ENCODE data around the gene DENND10.

DNA sequence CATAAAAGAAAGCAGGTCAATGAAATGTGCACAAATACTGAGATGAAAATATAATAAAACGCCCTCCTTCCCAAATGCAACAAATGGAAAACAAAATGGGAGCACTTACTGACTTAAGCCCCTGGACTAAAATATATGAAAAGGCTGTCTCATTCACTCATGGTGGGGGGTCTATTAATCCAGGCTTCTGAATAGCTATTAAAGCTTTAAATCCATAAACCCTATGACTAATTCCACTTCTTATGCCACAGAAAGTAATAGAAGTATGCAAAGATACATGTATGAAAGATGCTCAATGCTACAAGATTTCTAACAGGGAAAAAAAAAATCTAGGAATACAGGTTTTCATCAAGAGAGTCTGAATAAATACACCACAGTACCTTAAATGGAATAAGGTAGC is 43.8 kb upstream of the DENND10 start:
- TF ChIP-seq POLR2A (IDR thresholded peaks at IDR 0.05) (no peak), CTCF (IDR thresholded peaks at IDR 0.05) (no peak), EP300 (IDR thresholded peaks at IDR 0.05) (no peak)

Data from ovary (tissue), 3 donors.